K562 (cell line): ENCODE measurements around the gene GTSE1. TPM values are rescaled to one million over a fixed set of nuclear protein-coding genes. Genes with fewer than 3 reads are reported as not detected.

Experiments used
- ATAC-seq: fragments of 200-7000 bp; cut with Tn5 transposase; 3 replicates; pipeline ENCODE4 v1.9.1; 2020; ENCODE audit warnings: moderate library complexity
- BruUV-seq: library from RNA; stranded (reverse); fragments of 400-500 nt; replicated peaks from 2 replicates; lab custom pipeline; 2021; lab: Mats Ljungman, UMichigan
- CTCF ChIA-PET: fragments of 300-600 bp; formaldehyde crosslinking; extraction: SDS; loops from one replicate; lab custom pipeline; 2021; ENCODE audit warnings: low intra/inter-chr PET ratio; lab: Yijun Ruan, JAX
- POLR2A ChIA-PET: fragments of 300-600, 350-650 bp; sonication (Branson Sonifier 250); formaldehyde crosslinking; extraction: SDS; loops from one replicate; lab custom pipeline; 2021; ENCODE audit warnings: antibody characterized with exemption, inconsistent platforms; lab: Yijun Ruan, JAX
- DNase-seq, 4 experiments: peaks; one replicate each; pipeline versions ENCODE4 v3.0.0 to v3.0.0-alpha.2; 2011 to 2018; ENCODE audit warnings: low spot score in 3 of 4, mixed read lengths in 3 of 4; ENCODE audit errors: extremely low read depth in 1 of 4
- FAIRE-seq: peaks from 2 replicates; lab custom pipeline; 2011; peaks lifted over from hg19 to GRCh38; lab: Jason Lieb, UNC
- H2AFZ ChIP-seq: 2 replicates; pipeline ENCODE4 v1.6.0; 2011; ENCODE audit warnings: low read depth, low read length, control low read depth, inconsistent platforms
- H3K27ac ChIP-seq: fragments of 200-600 bp; 3 replicates; pipeline ENCODE4 v1.8.0; 2011; ENCODE audit warnings: low read depth, mild to moderate bottlenecking, control low read depth, inconsistent platforms, low read length, moderate library complexity, mixed read lengths; ENCODE audit errors: extremely low read depth
- H3K27me3 ChIP-seq, 2 experiments: fragments of 300-600 bp in 1 of 2; 2 replicates in 1 of 2; 3 replicates in 1 of 2; pipeline versions ENCODE4 v1.6.0 to v1.8.0; 2011; ENCODE audit warnings: inconsistent platforms in 2 of 2, low read length in 2 of 2, mild to moderate bottlenecking in 1 of 2, mixed read lengths in 1 of 2, moderate library complexity in 1 of 2; ENCODE audit not compliant: control insufficient read depth in 2 of 2, insufficient read depth in 2 of 2
- H3K36me3 ChIP-seq: fragments of 300-600 bp; 3 replicates; pipeline ENCODE4 v1.8.0; 2011; ENCODE audit warnings: mild to moderate bottlenecking, low read length, inconsistent platforms; ENCODE audit not compliant: control insufficient read depth, insufficient read depth
- H3K4me1 ChIP-seq, 2 experiments: fragments of 200-600 bp in 1 of 2; replicated peaks in 1 of 2; 2 replicates in 1 of 2; 3 replicates in 1 of 2; pipeline versions ENCODE4 v1.5.1 to v1.8.0; 2011; ENCODE audit warnings: inconsistent platforms in 2 of 2, low read length in 2 of 2, mild to moderate bottlenecking in 1 of 2, mixed read lengths in 1 of 2, moderate library complexity in 1 of 2; ENCODE audit not compliant: control insufficient read depth in 2 of 2, insufficient read depth in 2 of 2
- H3K4me2 ChIP-seq: 2 replicates; pipeline ENCODE4 v1.6.1; 2011; ENCODE audit warnings: low read length, control low read depth, inconsistent platforms, mixed read lengths; ENCODE audit not compliant: insufficient read depth
- H3K4me3 ChIP-seq: fragments of 200-600 bp; sonication (generic), shearing (Covaris generic); 2 replicates; pipeline ENCODE4 v1.5.1; 2016; ENCODE audit warnings: control low read depth, inconsistent platforms
- H3K79me2 ChIP-seq: fragments of 200-600 bp; 3 replicates; pipeline ENCODE4 v1.8.0; 2011; ENCODE audit warnings: low read length, inconsistent platforms; ENCODE audit not compliant: control insufficient read depth, insufficient read depth
- H3K9ac ChIP-seq, 2 experiments: 2 replicates each; pipeline versions ENCODE4 v1.6.0 to v1.6.1; 2011; ENCODE audit warnings: low read depth in 2 of 2, low read length in 2 of 2, control low read depth in 1 of 2, inconsistent platforms in 1 of 2, mild to moderate bottlenecking in 1 of 2, mixed read lengths in 1 of 2; ENCODE audit not compliant: insufficient read depth in 1 of 2
- H3K9me1 ChIP-seq: one replicate; pipeline ENCODE4 v1.6.0; 2011; ENCODE audit warnings: inconsistent platforms, mild to moderate bottlenecking, low read length, moderate library complexity; ENCODE audit not compliant: control insufficient read depth, insufficient read depth
- H3K9me3 ChIP-seq: replicated peaks from 2 replicates; pipeline ENCODE4 v1.5.1; 2011; ENCODE audit warnings: low read depth, low read length, inconsistent platforms; ENCODE audit not compliant: control insufficient read depth, insufficient read depth
- H4K20me1 ChIP-seq: replicated peaks from 2 replicates; pipeline ENCODE4 v1.6.1; 2011; ENCODE audit warnings: low read length, inconsistent platforms, mixed read lengths; ENCODE audit not compliant: control insufficient read depth, insufficient read depth
- CTCF ChIP-seq, 3 experiments: IDR thresholded peaks in 2 of 3; conservative IDR thresholded peaks in 1 of 3; 2 replicates each; pipeline ENCODE4 v1.5.1; 2011 to 2012; ENCODE audit warnings: low read length in 3 of 3, mild to moderate bottlenecking in 3 of 3, control low read depth in 2 of 3, improper control_type of control experiment in 1 of 3, inconsistent platforms in 1 of 3, low read depth in 1 of 3, mixed read lengths in 1 of 3, moderate library complexity in 1 of 3; ENCODE audit not compliant: insufficient read depth in 2 of 3
- CUX1 ChIP-seq: fragments of 200-800 bp; sonication (Bioruptor generic); IDR thresholded peaks from 2 replicates; pipeline ENCODE4 v1.6.1; 2016; ENCODE audit warnings: missing genetic modification characterization, missing compliant biosample characterization
- WGBS: fragments of 100-300 bp; shearing (Covaris generic); methylation state at CpG from one replicate; pipeline ENCODE4 v1.1.6; 2016; ENCODE audit warnings: low coverage, mixed read lengths; ENCODE audit not compliant: insufficient coverage; ENCODE audit errors: missing lambda C conversion rate; 5-methylcytosine and 5-hydroxymethylcytosine counted together
- in situ Hi-C: fragments of 300-500 bp; cut with MboI; formaldehyde crosslinking; loops from 4 replicates; pipeline ENCODE4 v1.15.0; 2018; ENCODE audit warnings: inconsistent platforms, mixed read lengths
- intact Hi-C: fragments of 100-400 bp; cut with micrococcal nuclease; formaldehyde crosslinking; loops from 2 replicates; pipeline ENCODE4 v1.14.2; 2022
- polyA plus RNA-seq, 8 experiments: library from polyadenylated mRNA; depleted of rRNA in 4 of 8; stranded (reverse) in 5 of 8; unstranded in 3 of 8; fragments of >200 nt; fragmentation: Nextera tagmentation in 2 of 8; fragmentation: Illumina TruSeq in 1 of 8; extraction: Ambion mirVana in 2 of 8; extraction: Trizol in 1 of 8; gene quantifications; 2 replicates each; pipeline versions ENCODE4 v1.2.1 to v1.2.3, GENCODE V29; 2011 to 2014; ENCODE audit warnings: inconsistent platforms in 1 of 8, missing spikeins in 1 of 8
- total RNA-seq, 7 experiments: library from RNA; depleted of rRNA in 6 of 7; stranded (reverse); fragments of >200 nt in 6 of 7; fragmentation: Illumina TruSeq in 2 of 7; extraction: Trizol in 2 of 7; gene quantifications; 2 replicates each; pipeline versions ENCODE4 v1.2.1 to v1.2.3, GENCODE V29; 2011 to 2021; ENCODE audit warnings: low replicate concordance in 1 of 7

Gene GTSE1
- total and polyA plus RNA-seq, 9 of the 15 experiments (the other 6 are each of a cell fraction or from before 2014, with no cell fraction given), result 2.5 to 22.5 (median 12.9) TPM

DNA sequence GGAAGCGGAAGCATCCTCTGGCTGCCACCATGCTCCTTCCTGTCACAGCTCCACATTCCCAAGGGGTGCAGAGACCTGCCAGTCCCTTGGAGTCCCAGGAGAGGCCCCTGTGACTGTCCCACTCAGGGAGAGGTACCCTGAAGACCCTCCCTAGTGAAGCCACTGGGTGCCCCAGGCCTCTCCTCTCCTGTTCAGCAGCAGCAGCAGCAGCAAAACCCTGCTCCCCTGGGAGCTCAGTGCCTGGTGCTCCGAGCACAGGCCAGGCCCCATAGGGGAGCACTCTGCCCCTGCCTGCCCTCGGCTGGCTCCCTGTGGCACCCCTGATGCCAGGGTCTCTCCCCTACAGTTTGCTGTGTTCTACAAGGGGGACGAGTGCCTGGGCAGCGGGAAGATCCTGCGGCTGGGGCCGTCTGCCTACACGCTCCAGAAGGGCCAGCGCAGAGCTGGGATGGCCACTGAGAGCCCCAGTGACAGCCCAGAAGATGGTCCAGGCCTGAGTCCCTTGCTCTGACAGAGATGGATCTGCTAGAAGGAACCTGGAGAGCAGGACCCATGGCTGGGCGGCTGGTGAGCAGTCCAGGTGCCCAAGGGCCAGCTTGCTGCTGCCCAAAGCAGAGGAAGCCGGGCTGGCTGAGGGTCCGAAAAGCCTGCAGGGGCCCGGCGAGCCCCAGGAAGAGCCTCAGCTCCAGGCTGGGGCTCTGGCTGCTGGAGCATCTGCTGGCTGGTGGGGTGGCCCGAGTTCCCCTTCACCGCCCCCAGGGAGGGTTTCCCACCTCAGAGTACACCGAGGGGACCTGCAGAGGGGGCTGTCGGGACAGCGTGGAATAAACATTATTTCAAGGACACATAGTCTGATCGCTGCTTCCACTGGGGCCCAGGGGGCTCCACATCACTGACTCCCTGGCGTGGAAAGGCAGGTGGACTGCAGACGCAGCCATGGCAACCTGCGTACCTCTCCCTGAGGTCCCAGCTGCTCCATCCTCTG is 60.1 kb downstream of the GTSE1 start:
- 74% methylated on average over 8 of the region's 23 CpGs for WGBS
- intact Hi-C loops, result no loop called here
- no peaks in the 10 kb centered on the region for H3K9me1 ChIP-seq
- H3K4me3 ChIP-seq, result no peak overlapping the region
- no peak overlapping the region for H2AFZ ChIP-seq
- DNase-seq, result no peak
- H4K20me1 ChIP-seq, result peaks cover 3% of the 10 kb centered on the region; the same call in 1 of the 2 replicates
- H3K4me1 ChIP-seq, result peaks cover 0 to 3% of the 10 kb centered on the region in 2 experiments; a peak in 2 of 5 replicates
- FAIRE-seq, result no peak
- peak in 1 of 3 experiments; percentile 8; a peak in 1 of 6 replicates for TF ChIP-seq CTCF (IDR thresholded peaks at IDR 0.05 in 2 of 3, conservative IDR thresholded peaks at IDR 0.05 in 1 of 3; ENCODE audit: insufficient read depth in 2 of 3, low read depth in 1 of 3, low read length in 3 of 3)
- no peak for TF ChIP-seq CUX1 (CRISPR knock-in tag)
- TF ChIP-seq, all 486 proteins: peak for 1
- no TSS peak for BruUV-seq
- Histone ChIP-seq H3K79me2 (no peaks in the 10 kb centered on the region), H3K36me3 (peaks cover 39% of the 10 kb centered on the region; the same call in 2 of the 3 replicates), H3K27me3 (peaks cover 2 to 5% of the 10 kb centered on the region in 2 experiments; a peak in 3 of 5 replicates), H3K27ac (no peak overlapping the region), H3K4me2 (no peak overlapping the region), H3K9ac (no peak overlapping the region), H3K9me3 (no peaks in the 10 kb centered on the region)
- no peak; the same call in 2 of the 3 replicates for ATAC-seq
- in situ Hi-C loops, result no loop called here
- CTCF ChIA-PET, result interaction anchor here (0.5 to 0.6 kb wide), 2 partner anchors 34 to 184 kb away, joined by 3 read pairs; no protein-coding TSS in a partner anchor
- POLR2A ChIA-PET, result interaction anchor here (0.6 to 1.0 kb wide), 2 partner anchors 11 to 170 kb away, joined by 3 read pairs; no protein-coding TSS in a partner anchor
